GM12878 (cell line): ENCODE measurements around the gene TAPBP. TPM values are rescaled to one million over a fixed set of nuclear protein-coding genes. Genes with fewer than 3 reads are reported as not detected.

Source experiments
- ATAC-seq: fragments of 200-7000 bp; cut with Tn5 transposase; 3 replicates; pipeline ENCODE4 v1.9.1; 2020; ENCODE audit warnings: mild to moderate bottlenecking, moderate library complexity
- BruUV-seq: library from RNA; stranded (reverse); fragments of 400-500 nt; replicated peaks from 2 replicates; lab custom pipeline; 2021; lab: Mats Ljungman, UMichigan
- CTCF ChIA-PET: fragments of 300-600 bp; sonication (Branson Sonifier 250); formaldehyde crosslinking; extraction: SDS; loops from one replicate; lab custom pipeline; 2021; ENCODE audit warnings: inconsistent platforms; lab: Yijun Ruan, JAX
- POLR2A ChIA-PET: fragments of 350-600 bp; formaldehyde crosslinking; extraction: SDS; loops from one replicate; lab custom pipeline; 2021; ENCODE audit warnings: inconsistent platforms; lab: Charles Lee
- RAD21 ChIA-PET: fragments of 300-600 bp; sonication (Branson Sonifier 250); formaldehyde crosslinking; loops from one replicate; lab custom pipeline; 2023; ENCODE audit warnings: antibody characterized with exemption; ENCODE audit not compliant: unreplicated experiment; lab: Charles Lee
- SMC1A ChIA-PET: fragments of 300-600 bp; sonication (Branson Sonifier 250); formaldehyde crosslinking; loops from one replicate; lab custom pipeline; 2023; ENCODE audit not compliant: unreplicated experiment, uncharacterized antibody; lab: Charles Lee
- DNase-seq: peaks from one replicate; pipeline ENCODE4 v3.0.0-alpha.2; 2011; ENCODE audit warnings: low read depth, low spot score
- FAIRE-seq: peaks from 3 replicates; lab custom pipeline; 2011; peaks lifted over from hg19 to GRCh38; lab: Jason Lieb, UNC
- H2AFZ ChIP-seq: 2 replicates; pipeline ENCODE4 v1.6.0; 2011; ENCODE audit warnings: low read depth, low read length, control low read depth; ENCODE audit not compliant: control insufficient read depth
- H3K27ac ChIP-seq: 2 replicates; pipeline ENCODE4 v1.5.1; 2011; ENCODE audit warnings: control low read depth; ENCODE audit not compliant: control insufficient read depth, insufficient read depth
- H3K27me3 ChIP-seq, 2 experiments: replicated peaks in 1 of 2; 2 replicates each; pipeline versions ENCODE4 v1.6.0 to v1.6.1; 2011; ENCODE audit warnings: low read length in 1 of 2; ENCODE audit not compliant: control insufficient read depth in 2 of 2, insufficient read depth in 2 of 2
- H3K36me3 ChIP-seq, 2 experiments: 2 replicates each; pipeline ENCODE4 v1.5.1; 2011; ENCODE audit warnings: low read length in 1 of 2; ENCODE audit not compliant: control insufficient read depth in 2 of 2, insufficient read depth in 2 of 2
- H3K4me1 ChIP-seq: 2 replicates; pipeline ENCODE4 v1.6.1; 2011; ENCODE audit warnings: mild to moderate bottlenecking, low read length, moderate library complexity, mixed read lengths; ENCODE audit not compliant: control insufficient read depth, insufficient read depth
- H3K4me2 ChIP-seq: 2 replicates; pipeline ENCODE4 v1.6.0; 2011; ENCODE audit warnings: control low read depth; ENCODE audit not compliant: control insufficient read depth, insufficient read depth
- H3K4me3 ChIP-seq: fragments of 200-600 bp; sonication (generic); 2 replicates; pipeline ENCODE4 v1.5.1; 2016
- H3K79me2 ChIP-seq: 2 replicates; pipeline ENCODE4 v1.6.0; 2011; ENCODE audit warnings: low read length; ENCODE audit not compliant: control insufficient read depth, insufficient read depth
- H3K9ac ChIP-seq: 2 replicates; pipeline ENCODE4 v1.8.0; 2011; ENCODE audit warnings: low read length, control low read depth, mixed read lengths; ENCODE audit not compliant: control insufficient read depth, insufficient read depth
- H3K9me3 ChIP-seq: replicated peaks from 3 replicates; pipeline ENCODE4 v1.5.1; 2011; ENCODE audit warnings: mild to moderate bottlenecking, low read length; ENCODE audit not compliant: control insufficient read depth, insufficient read depth
- H4K20me1 ChIP-seq: 2 replicates; pipeline ENCODE4 v1.6.0; 2011; ENCODE audit not compliant: control insufficient read depth, insufficient read depth
- CREB1 ChIP-seq: IDR thresholded peaks from 2 replicates; pipeline ENCODE4 v1.6.1; 2012; ENCODE audit warnings: low read depth, mild to moderate bottlenecking, inconsistent platforms
- CUX1 ChIP-seq: IDR thresholded peaks from 2 replicates; pipeline ENCODE4 v1.6.1; 2012; ENCODE audit warnings: improper control_type of control experiment, low read depth, low read length; ENCODE audit not compliant: insufficient replicate concordance
- IRF3 ChIP-seq: fragments of 450-650 bp; IDR thresholded peaks from 2 replicates; pipeline ENCODE4 v1.6.1; 2014; ENCODE audit warnings: mild to moderate bottlenecking
- JUNB ChIP-seq: IDR thresholded peaks from 2 replicates; pipeline ENCODE4 v1.6.1; 2016; ENCODE audit warnings: antibody characterized with exemption, mild to moderate bottlenecking
- LARP7 ChIP-seq: fragments of 450-650 bp; IDR thresholded peaks from 2 replicates; pipeline ENCODE4 v1.6.1; 2017; ENCODE audit warnings: mild to moderate bottlenecking
- PAX8 ChIP-seq: fragments of 450-650 bp; IDR thresholded peaks from 2 replicates; pipeline ENCODE4 v1.6.1; 2017; ENCODE audit warnings: mild to moderate bottlenecking, moderate library complexity
- RELB ChIP-seq: fragments of 450-650 bp; IDR thresholded peaks from 2 replicates; pipeline ENCODE4 v1.6.1; 2017; ENCODE audit warnings: low read depth, mild to moderate bottlenecking, moderate library complexity
- SP1 ChIP-seq: IDR thresholded peaks from one replicate; pipeline ENCODE4 v1.6.1; 2011; ENCODE audit warnings: low read depth, low read length
- SUPT20H ChIP-seq: IDR thresholded peaks from 2 replicates; pipeline ENCODE4 v1.6.1; 2011; ENCODE audit warnings: low read depth, mild to moderate bottlenecking, low read length, moderate library complexity, borderline replicate concordance; ENCODE audit not compliant: control insufficient read depth
- TCF12 ChIP-seq: IDR thresholded peaks from 2 replicates; pipeline ENCODE4 v1.6.1; 2011; ENCODE audit warnings: low read depth, mild to moderate bottlenecking, low read length
- ZBTB40 ChIP-seq: fragments of 450-650 bp; IDR thresholded peaks from 2 replicates; pipeline ENCODE4 v1.6.1; 2016; ENCODE audit warnings: mild to moderate bottlenecking, moderate library complexity, borderline replicate concordance
- WGBS: methylation state at CpG from one replicate; pipeline ENCODE4 v1.1.6; 2016; ENCODE audit warnings: low lambda C conversion rate; ENCODE audit not compliant: insufficient replicate concordance, insufficient coverage; ENCODE audit errors: missing lambda C conversion rate; 5-methylcytosine and 5-hydroxymethylcytosine counted together
- in situ Hi-C: fragments of 300-500 bp; cut with MboI; formaldehyde crosslinking; loops from 9 replicates; pipeline ENCODE4 v1.14.3; 2018; ENCODE audit warnings: mixed read lengths
- intact Hi-C: fragments of 100-400 bp; cut with micrococcal nuclease; formaldehyde crosslinking; loops from one replicate; pipeline ENCODE4 v1.14.2; 2022; ENCODE audit not compliant: unreplicated experiment
- polyA plus RNA-seq, 11 experiments: library from polyadenylated mRNA; depleted of rRNA in 4 of 11; unstranded in 6 of 11; stranded (reverse) in 5 of 11; fragments of >200 nt; fragmentation: Nextera tagmentation in 4 of 11; fragmentation: Illumina TruSeq in 1 of 11; extraction: Ambion mirVana in 4 of 11; extraction: Trizol in 1 of 11; gene quantifications; 1 replicate in 1 of 11; 2 replicates in 10 of 11; pipeline versions ENCODE4 v1.2.1 to v1.2.3, GENCODE V29; 2011 to 2016; ENCODE audit warnings: inconsistent platforms in 2 of 11, missing spikeins in 2 of 11, low read depth in 1 of 11
- total RNA-seq, 4 experiments: library from RNA; depleted of rRNA in 3 of 4; stranded (reverse); fragments of >200 nt in 3 of 4; fragmentation: Illumina TruSeq in 1 of 4; extraction: Trizol in 1 of 4; gene quantifications; 2 replicates each; pipeline versions ENCODE4 v1.2.1 to v1.2.3, GENCODE V29; 2013 to 2021

TAPBP gene
- total and polyA plus RNA-seq, 10 of the 15 experiments (the other 5 are each of a cell fraction or from before 2014, with no cell fraction given) = 14.6 to 210 (median 78.1) TPM

- no peak for TF ChIP-seq CUX1
- no peak for TF ChIP-seq RELB
- TF ChIP-seq LARP7 = no peak
- TF ChIP-seq CREB1 = no peak
- no peak for TF ChIP-seq SP1
Measured at GRCh38 chr6:33330736-33331135, 16.9 kb upstream of the TAPBP start (continued).

GRCh38 chr6:33329058-33329457 is 15.2 kb upstream of the TAPBP start:
- intact Hi-C loops (no loop called here), in situ Hi-C loops (no loop called here)
- 88% methylated on average over 5 of the region's 5 CpGs for WGBS
- Histone ChIP-seq H3K36me3 (no peaks in the 10 kb centered on the region), H3K4me2 (no peak overlapping the region), H3K79me2 (no peaks in the 10 kb centered on the region), H3K27me3 (no peaks in the 10 kb centered on the region), H3K4me1 (no peaks in the 10 kb centered on the region; the same call in 1 of the 2 replicates), H3K9me3 (no peaks in the 10 kb centered on the region), H2AFZ (no peak overlapping the region), H4K20me1 (no peaks in the 10 kb centered on the region), H3K4me3 (no peak overlapping the region), H3K27ac (no peak overlapping the region), H3K9ac (no peak overlapping the region)
- ATAC-seq (no peak), FAIRE-seq (no peak), DNase-seq (no peak)
- ChIA-PET RAD21 (interaction anchor here (0.7 kb wide), 1 partner anchor 52 kb away, joined by 5 read pairs; no protein-coding TSS in a partner anchor), CTCF (interaction anchor here (1.1 kb wide), 1 partner anchor 16 kb away, joined by 5 read pairs; no protein-coding TSS in a partner anchor), SMC1A (no interaction called here), POLR2A (interaction anchor here (0.6 kb wide), 1 partner anchor 1266 kb away, joined by 3 read pairs; no protein-coding TSS in a partner anchor)
- no TSS peak for BruUV-seq
- TF ChIP-seq PAX8 = no peak
- no peak for TF ChIP-seq SUPT20H
- TF ChIP-seq JUNB = no peak
- no peak for TF ChIP-seq SP1
- TF ChIP-seq ZBTB40 = no peak
- no peak for TF ChIP-seq IRF3
- no peak for TF ChIP-seq TCF12
